HepG2 (cell line): Measurements from ENCODE around the gene PLEKHN1. TPM values are rescaled to one million over a fixed set of nuclear protein-coding genes. Genes with fewer than 3 reads are reported as not detected.

Experiments
- ATAC-seq: fragments of 200-7000 bp; cut with Tn5 transposase; 3 replicates; pipeline ENCODE4 v1.9.1; 2020; ENCODE audit warnings: mild to moderate bottlenecking, moderate library complexity
- BruUV-seq: library from RNA; stranded (reverse); fragments of 400-500 nt; replicated peaks from 2 replicates; lab custom pipeline; 2021; lab: Mats Ljungman, UMichigan
- CTCF ChIA-PET: fragments of 300-600 bp; formaldehyde crosslinking; extraction: SDS; loops from one replicate; lab custom pipeline; 2021; ENCODE audit warnings: low total read pairs, inconsistent platforms, low intra/inter-chr PET ratio; lab: Yijun Ruan, JAX
- POLR2A ChIA-PET: fragments of 350-600 bp; sonication (Branson Sonifier 250); formaldehyde crosslinking; loops from one replicate; lab custom pipeline; 2020; ENCODE audit warnings: antibody characterized with exemption, inconsistent platforms; lab: Yijun Ruan, JAX
- DNase-seq: peaks from one replicate; pipeline ENCODE4 v3.0.0-alpha.2; 2015; ENCODE audit warnings: low spot score
- FAIRE-seq: peaks from 3 replicates; lab custom pipeline; 2011; peaks lifted over from hg19 to GRCh38; lab: Jason Lieb, UNC
- H2AFZ ChIP-seq: one replicate; pipeline ENCODE4 v1.6.1; 2011; ENCODE audit warnings: low read length, inconsistent platforms
- H3K27ac ChIP-seq: fragments of 300-600 bp; 3 replicates; pipeline ENCODE4 v1.8.0; 2011; ENCODE audit warnings: mixed run types, mild to moderate bottlenecking, mixed read lengths, low read length, inconsistent platforms; ENCODE audit not compliant: insufficient read depth; ENCODE audit errors: extremely low read length
- H3K27me3 ChIP-seq, 2 experiments: fragments of 200-600 bp in 1 of 2; 2 replicates in 1 of 2; 3 replicates in 1 of 2; pipeline versions ENCODE4 v1.6.0 to v1.8.0; 2011; ENCODE audit warnings: low read length in 2 of 2, mild to moderate bottlenecking in 2 of 2, moderate library complexity in 2 of 2, inconsistent platforms in 1 of 2; ENCODE audit not compliant: insufficient read depth in 2 of 2, control insufficient read depth in 1 of 2
- H3K36me3 ChIP-seq, 2 experiments: fragments of 200-600 bp in 1 of 2; replicated peaks in 1 of 2; 2 replicates in 1 of 2; 3 replicates in 1 of 2; pipeline versions ENCODE4 v1.5.1 to v1.8.0; 2011; ENCODE audit warnings: low read length in 2 of 2, inconsistent platforms in 1 of 2; ENCODE audit not compliant: insufficient read depth in 2 of 2, control insufficient read depth in 1 of 2
- H3K4me1 ChIP-seq: 2 replicates; pipeline ENCODE4 v1.5.1; 2012; ENCODE audit warnings: low read length, inconsistent platforms; ENCODE audit not compliant: insufficient read depth
- H3K4me2 ChIP-seq: 2 replicates; pipeline ENCODE4 v1.6.0; 2011; ENCODE audit warnings: low read depth, low read length, inconsistent platforms
- H3K4me3 ChIP-seq, 3 experiments: fragments of 200-600 bp in 1 of 3; sonication (generic), shearing (Covaris generic) in 1 of 3; replicated peaks in 1 of 3; 2 replicates each; pipeline ENCODE4 v1.5.1; 2011 to 2016; ENCODE audit warnings: low read length in 3 of 3, inconsistent platforms in 2 of 3, low read depth in 2 of 3, mild to moderate bottlenecking in 2 of 3, control low read depth in 1 of 3, mixed read lengths in 1 of 3; ENCODE audit not compliant: insufficient read depth in 1 of 3
- H3K79me2 ChIP-seq: one replicate; pipeline ENCODE4 v1.6.1; 2011; ENCODE audit warnings: low read length, inconsistent platforms; ENCODE audit not compliant: insufficient read depth
- H3K9ac ChIP-seq: 2 replicates; pipeline ENCODE4 v1.6.0; 2011; ENCODE audit warnings: mild to moderate bottlenecking, low read depth, low read length, inconsistent platforms; ENCODE audit not compliant: insufficient read depth
- H3K9me3 ChIP-seq: 2 replicates; pipeline ENCODE4 v1.5.1; 2012; ENCODE audit warnings: mild to moderate bottlenecking, low read length
- H4K20me1 ChIP-seq: 2 replicates; pipeline ENCODE4 v1.6.0; 2011; ENCODE audit warnings: inconsistent platforms, mild to moderate bottlenecking, low read length, moderate library complexity; ENCODE audit not compliant: insufficient read depth
- ATF7 ChIP-seq, 2 experiments: fragments of 450-650 bp in 1 of 2; sonication (generic) in 1 of 2; formaldehyde crosslinking in 1 of 2; IDR thresholded peaks; 2 replicates each; pipeline versions ENCODE4 v1.4.0 to v1.6.1; 2016 to 2020; ENCODE audit warnings: antibody characterized with exemption in 1 of 2, mild to moderate bottlenecking in 1 of 2, missing genetic modification reagents in 1 of 2
- BRF2 ChIP-seq: sonication (generic); formaldehyde crosslinking; IDR thresholded peaks from 2 replicates; pipeline ENCODE4 v1.8.1; 2022; ENCODE audit warnings: mild to moderate bottlenecking, missing genetic modification reagents
- ESRRA ChIP-seq: sonication (generic); formaldehyde crosslinking; IDR thresholded peaks from 2 replicates; pipeline ENCODE4 v1.5.1; 2020; ENCODE audit warnings: mild to moderate bottlenecking, low read depth, missing genetic modification reagents
- MED13 ChIP-seq: sonication (generic); formaldehyde crosslinking; IDR thresholded peaks from 2 replicates; pipeline ENCODE4 v1.5.0; 2020; ENCODE audit warnings: missing genetic modification reagents
- MYC ChIP-seq: sonication (generic); formaldehyde crosslinking; IDR thresholded peaks from 2 replicates; pipeline ENCODE4 v1.9.0; 2021; ENCODE audit warnings: missing genetic modification reagents, borderline replicate concordance
- NCOA2 ChIP-seq: sonication (generic); formaldehyde crosslinking; IDR thresholded peaks from 2 replicates; pipeline ENCODE4 v1.8.0; 2022; ENCODE audit warnings: inconsistent platforms
- NCOR1 ChIP-seq: fragments of 200-600 bp; sonication (generic); IDR thresholded peaks from 2 replicates; pipeline ENCODE4 v1.7.0; 2017; ENCODE audit warnings: antibody characterized with exemption, low read length, borderline replicate concordance
- PHB2 ChIP-seq: fragments of 450-650 bp; IDR thresholded peaks from 2 replicates; pipeline ENCODE4 v1.6.1; 2018; ENCODE audit not compliant: partially characterized antibody
- PRPF4 ChIP-seq: fragments of 200-400 bp; formaldehyde crosslinking; IDR thresholded peaks from 2 replicates; pipeline ENCODE4 v1.6.1; 2016; ENCODE audit warnings: low read length, low read depth; ENCODE audit not compliant: poor library complexity, severe bottlenecking
- SMARCC2 ChIP-seq: fragments of 450-650 bp; IDR thresholded peaks from 2 replicates; pipeline ENCODE4 v1.6.1; 2017; ENCODE audit warnings: antibody characterized with exemption, mild to moderate bottlenecking
- SOX5 ChIP-seq: IDR thresholded peaks from 2 replicates; pipeline ENCODE4 v1.6.1; 2016; ENCODE audit warnings: borderline replicate concordance
- ZBTB21 ChIP-seq: sonication (generic); formaldehyde crosslinking; IDR thresholded peaks from 2 replicates; pipeline ENCODE4 v1.4.0; 2020; ENCODE audit warnings: missing genetic modification reagents
- ZBTB7A ChIP-seq: sonication (generic); formaldehyde crosslinking; IDR thresholded peaks from 2 replicates; pipeline ENCODE4 v1.8.0; 2022; ENCODE audit warnings: mild to moderate bottlenecking, missing genetic modification reagents
- ZNF512 ChIP-seq: sonication (generic); formaldehyde crosslinking; IDR thresholded peaks from 2 replicates; pipeline ENCODE4 v1.4.0; 2020; ENCODE audit warnings: mild to moderate bottlenecking, missing genetic modification reagents
- ZNF768 ChIP-seq: sonication (generic); formaldehyde crosslinking; IDR thresholded peaks from 2 replicates; pipeline ENCODE4 v1.4.0; 2020; ENCODE audit warnings: missing genetic modification reagents
- ZNF776 ChIP-seq: sonication (generic); formaldehyde crosslinking; IDR thresholded peaks from 2 replicates; pipeline ENCODE4 v1.4.0; 2020; ENCODE audit warnings: mild to moderate bottlenecking, missing genetic modification reagents
- WGBS: methylation state at CpG from one replicate; pipeline ENCODE4 v1.1.6; 2017; ENCODE audit warnings: low lambda C conversion rate; 5-methylcytosine and 5-hydroxymethylcytosine counted together
- in situ Hi-C: cut with HindIII; loops from 2 replicates; pipeline ENCODE4 v1.10.0; 2017; ENCODE audit warnings: low pct_unique_long_range_greater_than_20kb; ENCODE audit not compliant: extremely low pct_ligation_motif_present
- intact Hi-C: fragments of 100-400 bp; cut with micrococcal nuclease; formaldehyde crosslinking; loops from one replicate; pipeline ENCODE4 v1.10.0; 2022; ENCODE audit not compliant: unreplicated experiment
- polyA plus RNA-seq, 8 experiments: library from polyadenylated mRNA; depleted of rRNA in 3 of 8; stranded (reverse) in 7 of 8; unstranded in 1 of 8; fragments of >200 nt; fragmentation: Illumina TruSeq in 4 of 8; extraction: Trizol in 4 of 8; gene quantifications; 2 replicates each; pipeline versions ENCODE4 v1.2.1 to v1.2.3, GENCODE V29; 2011 to 2016; ENCODE audit warnings: low read depth in 4 of 8, missing spikeins in 1 of 8, mixed read lengths in 1 of 8; ENCODE audit not compliant: insufficient read depth in 1 of 8
- total RNA-seq, 5 experiments: library from RNA; depleted of rRNA; stranded (reverse); fragments of >200 nt; fragmentation: Illumina TruSeq; extraction: Trizol; gene quantifications; 2 replicates each; pipeline ENCODE4 v1.2.3, GENCODE V29; 2016; ENCODE audit warnings: low read depth in 1 of 5
- TF ChIP-seq, protein P1 (sequence below): sonication (generic); formaldehyde crosslinking; IDR thresholded peaks from 2 replicates; pipeline ENCODE4 v1.4.0; 2020; ENCODE audit warnings: missing genetic modification reagents
- TF ChIP-seq, protein P2 (sequence below): sonication (generic); formaldehyde crosslinking; IDR thresholded peaks from 2 replicates; pipeline ENCODE4 v1.8.0; 2022; ENCODE audit warnings: mild to moderate bottlenecking, missing genetic modification reagents, moderate library complexity

The PLEKHN1 gene
- total and polyA plus RNA-seq, 2 of the 13 experiments (the other 11 are each of a cell fraction or from before 2014, with no cell fraction given): 0.42 to 0.58 TPM

GRCh38 chr1:919271-919872 is 46.9 kb upstream of the PLEKHN1 start (continued):
- TF ChIP-seq ATF7 (IDR thresholded peaks at IDR 0.05): no peak
- no peak for TF ChIP-seq ATF7 (CRISPR knock-in tag; IDR thresholded peaks at IDR 0.05)
- no peak for TF ChIP-seq PHB2
- TF ChIP-seq NCOR1: no peak
- TF ChIP-seq MED13 (CRISPR knock-in tag): no peak
- TF ChIP-seq ZNF512: no peak
- TF ChIP-seq ZNF776 (CRISPR knock-in tag): no peak
- TF ChIP-seq ZBTB21 (CRISPR knock-in tag): no peak
- TF ChIP-seq, protein P1, sequence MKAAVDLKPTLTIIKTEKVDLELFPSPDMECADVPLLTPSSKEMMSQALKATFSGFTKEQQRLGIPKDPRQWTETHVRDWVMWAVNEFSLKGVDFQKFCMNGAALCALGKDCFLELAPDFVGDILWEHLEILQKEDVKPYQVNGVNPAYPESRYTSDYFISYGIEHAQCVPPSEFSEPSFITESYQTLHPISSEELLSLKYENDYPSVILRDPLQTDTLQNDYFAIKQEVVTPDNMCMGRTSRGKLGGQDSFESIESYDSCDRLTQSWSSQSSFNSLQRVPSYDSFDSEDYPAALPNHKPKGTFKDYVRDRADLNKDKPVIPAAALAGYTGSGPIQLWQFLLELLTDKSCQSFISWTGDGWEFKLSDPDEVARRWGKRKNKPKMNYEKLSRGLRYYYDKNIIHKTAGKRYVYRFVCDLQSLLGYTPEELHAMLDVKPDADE (CRISPR knock-in tag): no peak

- DNase-seq: no peak
- BruUV-seq: no TSS peak
- TF ChIP-seq NCOA2 (CRISPR knock-in tag): no peak
- no peak for TF ChIP-seq ZBTB7A
- no peak for TF ChIP-seq BRF2 (CRISPR knock-in tag)
- TF ChIP-seq, protein P2, sequence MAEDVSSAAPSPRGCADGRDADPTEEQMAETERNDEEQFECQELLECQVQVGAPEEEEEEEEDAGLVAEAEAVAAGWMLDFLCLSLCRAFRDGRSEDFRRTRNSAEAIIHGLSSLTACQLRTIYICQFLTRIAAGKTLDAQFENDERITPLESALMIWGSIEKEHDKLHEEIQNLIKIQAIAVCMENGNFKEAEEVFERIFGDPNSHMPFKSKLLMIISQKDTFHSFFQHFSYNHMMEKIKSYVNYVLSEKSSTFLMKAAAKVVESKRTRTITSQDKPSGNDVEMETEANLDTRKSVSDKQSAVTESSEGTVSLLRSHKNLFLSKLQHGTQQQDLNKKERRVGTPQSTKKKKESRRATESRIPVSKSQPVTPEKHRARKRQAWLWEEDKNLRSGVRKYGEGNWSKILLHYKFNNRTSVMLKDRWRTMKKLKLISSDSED (CRISPR knock-in tag): no peak
- TF ChIP-seq ZNF768 (CRISPR knock-in tag): peak; percentile 9; the same call in 1 of the 2 replicates
- TF ChIP-seq MYC (CRISPR knock-in tag): no peak
- no peak for TF ChIP-seq SOX5 (CRISPR knock-in tag)
- TF ChIP-seq SMARCC2: no peak
- no peak for TF ChIP-seq ESRRA (CRISPR knock-in tag)
- TF ChIP-seq PRPF4: no peak
Observed at GRCh38 chr1:920010-920409, 46.3 kb upstream of the PLEKHN1 start.

More at GRCh38 chr1:920010-920409, 46.3 kb upstream of the PLEKHN1 start:
- ATAC-seq (no peak), FAIRE-seq (no peak)
- Histone ChIP-seq H3K27ac (no peak overlapping the region), H3K4me2 (no peak overlapping the region), H3K4me3 (no peak overlapping the region), H3K27me3 (peaks cover 47 to 90% of the 10 kb centered on the region in 2 experiments), H3K9me3 (no peaks in the 10 kb centered on the region), H2AFZ (no peak overlapping the region), H3K79me2 (no peaks in the 10 kb centered on the region), H3K9ac (no peak overlapping the region), H3K4me1 (peaks cover 43% of the 10 kb centered on the region), H3K36me3 (no peaks in the 10 kb centered on the region), H4K20me1 (peaks cover 6% of the 10 kb centered on the region; the same call in 1 of the 2 replicates)
- in situ Hi-C loops: no loop called here
- 0% methylated on average over 5 of the region's 23 CpGs for WGBS
- ChIA-PET CTCF (no interaction called here), POLR2A (no interaction called here)
- intact Hi-C loops: no loop called here
